H1 (cell line): ENCODE measurements around the gene KHDRBS1. TPM values are rescaled to one million over a fixed set of nuclear protein-coding genes. Genes with fewer than 3 reads are reported as not detected.

Experiments
- CTCF ChIA-PET: fragments of 300-600 bp; sonication (Branson Sonifier 250); formaldehyde crosslinking; loops from one replicate; lab custom pipeline; 2021; ENCODE audit not compliant: partially characterized antibody; lab: Charles Lee
- POLR2A ChIA-PET: fragments of 300-600 bp; sonication (Branson Sonifier 250); formaldehyde crosslinking; loops from one replicate; lab custom pipeline; 2021; ENCODE audit warnings: inconsistent platforms; ENCODE audit not compliant: partially characterized antibody; lab: Charles Lee
- DNase-seq, 2 experiments: peaks; one replicate each; pipeline versions ENCODE4 v3.0.0 to v3.0.0-alpha.2; 2010 to 2022; ENCODE audit warnings: low spot score in 2 of 2, low read depth in 1 of 2, mixed read lengths in 1 of 2
- FAIRE-seq: peaks from 2 replicates; lab custom pipeline; 2011; peaks lifted over from hg19 to GRCh38; lab: Jason Lieb, UNC
- H2AFZ ChIP-seq: 2 replicates; pipeline ENCODE4 v1.8.1; 2012; ENCODE audit warnings: low read length, inconsistent platforms
- H2AK5ac ChIP-seq: 2 replicates; pipeline ENCODE4 v1.6.1; 2013; ENCODE audit warnings: low read depth, low read length
- H2BK120ac ChIP-seq: replicated peaks from 2 replicates; pipeline ENCODE3; 2013; ENCODE audit warnings: low read depth, low read length, inconsistent platforms
- H2BK12ac ChIP-seq: 2 replicates; pipeline ENCODE4 v1.6.1; 2013; ENCODE audit warnings: low read depth, low read length
- H2BK15ac ChIP-seq: 2 replicates; pipeline ENCODE4 v1.6.1; 2013; ENCODE audit warnings: low read length
- H2BK20ac ChIP-seq: 2 replicates; pipeline ENCODE4 v1.6.1; 2013; ENCODE audit warnings: low read length
- H2BK5ac ChIP-seq: 2 replicates; pipeline ENCODE4 v1.6.1; 2013; ENCODE audit warnings: low read depth, low read length
- H3K14ac ChIP-seq: 2 replicates; pipeline ENCODE4 v1.6.1; 2013; ENCODE audit warnings: inconsistent platforms; ENCODE audit not compliant: insufficient read length
- H3K18ac ChIP-seq: 2 replicates; pipeline ENCODE4 v1.6.1; 2013; ENCODE audit warnings: low read length; ENCODE audit errors: extremely low read depth
- H3K23ac ChIP-seq: 2 replicates; pipeline ENCODE4 v1.6.1; 2013; ENCODE audit warnings: inconsistent platforms; ENCODE audit not compliant: insufficient read length
- H3K23me2 ChIP-seq: 2 replicates; pipeline ENCODE4 v1.6.1; 2013; ENCODE audit warnings: low read depth, low read length
- H3K27ac ChIP-seq: 2 replicates; pipeline ENCODE4 v1.6.1; 2011; ENCODE audit warnings: low read depth, low read length, inconsistent platforms
- H3K27me3 ChIP-seq, 4 experiments: replicated peaks in 1 of 4; 1 replicate in 1 of 4; 2 replicates in 3 of 4; pipeline versions ENCODE4 v1.6.1 to v1.8.1; 2011 to 2013; ENCODE audit warnings: low read length in 3 of 4, mild to moderate bottlenecking in 3 of 4, inconsistent platforms in 2 of 4, mixed read lengths in 2 of 4, moderate library complexity in 1 of 4; ENCODE audit not compliant: control insufficient read depth in 3 of 4, insufficient read depth in 3 of 4; ENCODE audit errors: extremely low read depth in 1 of 4
- H3K36me3 ChIP-seq, 4 experiments: 2 replicates each; pipeline versions ENCODE4 v1.6.1 to v1.8.1; 2011 to 2013; ENCODE audit warnings: mild to moderate bottlenecking in 4 of 4, low read length in 3 of 4, moderate library complexity in 2 of 4, control low read depth in 1 of 4, inconsistent platforms in 1 of 4; ENCODE audit not compliant: insufficient read depth in 4 of 4, control insufficient read depth in 2 of 4
- H3K4ac ChIP-seq: replicated peaks from 2 replicates; pipeline ENCODE3; 2013; ENCODE audit warnings: low read length, low read depth, mixed read lengths, inconsistent platforms; ENCODE audit not compliant: insufficient read length
- H3K4me1 ChIP-seq, 4 experiments: replicated peaks in 1 of 4; 1 replicate in 1 of 4; 2 replicates in 3 of 4; pipeline versions ENCODE4 v1.6.1 to v1.8.1; 2011 to 2013; ENCODE audit warnings: low read length in 3 of 4, inconsistent platforms in 2 of 4, mixed read lengths in 1 of 4; ENCODE audit not compliant: insufficient read depth in 4 of 4, control insufficient read depth in 3 of 4
- H3K4me2 ChIP-seq, 2 experiments: 2 replicates each; pipeline versions ENCODE4 v1.6.1 to v1.8.1; 2011 to 2013; ENCODE audit warnings: low read depth in 2 of 2, low read length in 2 of 2, control low read depth in 1 of 2, inconsistent platforms in 1 of 2, mild to moderate bottlenecking in 1 of 2; ENCODE audit not compliant: insufficient read depth in 1 of 2
- H3K4me3 ChIP-seq, 4 experiments: fragments of 200-600, 300-600 bp in 1 of 4; sonication (generic), shearing (Covaris generic), sonication (Bioruptor Twin) in 1 of 4; 2 replicates each; pipeline versions ENCODE4 v1.5.1 to v1.8.1; 2011 to 2016; ENCODE audit warnings: low read length in 4 of 4, low read depth in 3 of 4, control low read depth in 2 of 4, inconsistent platforms in 2 of 4, mild to moderate bottlenecking in 2 of 4, mixed read lengths in 1 of 4, moderate library complexity in 1 of 4; ENCODE audit not compliant: insufficient read depth in 2 of 4; ENCODE audit errors: extremely low read depth in 1 of 4
- H3K56ac ChIP-seq: replicated peaks from 2 replicates; pipeline ENCODE3; 2013; ENCODE audit warnings: low read depth, mild to moderate bottlenecking, mixed read lengths, low read length, inconsistent platforms; ENCODE audit not compliant: insufficient read length
- H3K79me1 ChIP-seq: 2 replicates; pipeline ENCODE4 v1.6.1; 2013; ENCODE audit warnings: low read depth, low read length, control low read depth
- H3K79me2 ChIP-seq, 2 experiments: 2 replicates each; pipeline versions ENCODE4 v1.6.1 to v1.8.1; 2012 to 2013; ENCODE audit warnings: low read length in 2 of 2, mild to moderate bottlenecking in 2 of 2, inconsistent platforms in 1 of 2; ENCODE audit not compliant: insufficient read depth in 2 of 2, control insufficient read depth in 1 of 2
- H3K9ac ChIP-seq, 4 experiments: replicated peaks in 1 of 4; 1 replicate in 1 of 4; 2 replicates in 3 of 4; pipeline versions ENCODE4 v1.6.1 to v1.8.1; 2011 to 2013; ENCODE audit warnings: low read depth in 3 of 4, low read length in 3 of 4, control low read depth in 2 of 4, mild to moderate bottlenecking in 2 of 4, moderate library complexity in 2 of 4, inconsistent platforms in 1 of 4; ENCODE audit errors: extremely low read depth in 1 of 4
- H3K9me3 ChIP-seq, 2 experiments: 2 replicates each; pipeline versions ENCODE4 v1.6.1 to v1.8.1; 2012 to 2013; ENCODE audit warnings: mild to moderate bottlenecking in 2 of 2, moderate library complexity in 2 of 2, control low read depth in 1 of 2, inconsistent platforms in 1 of 2, low read depth in 1 of 2, low read length in 1 of 2, mixed read lengths in 1 of 2; ENCODE audit not compliant: insufficient read depth in 2 of 2
- H4K20me1 ChIP-seq, 2 experiments: replicated peaks in 1 of 2; 2 replicates each; pipeline versions ENCODE3 to v1.8.1; 2011 to 2013; ENCODE audit warnings: inconsistent platforms in 2 of 2, low read length in 2 of 2, mild to moderate bottlenecking in 1 of 2; ENCODE audit not compliant: insufficient read depth in 2 of 2, control insufficient read depth in 1 of 2
- H4K5ac ChIP-seq: 2 replicates; pipeline ENCODE4 v1.6.1; 2013; ENCODE audit warnings: low read length, low read depth, mixed read lengths, inconsistent platforms; ENCODE audit not compliant: insufficient read length
- H4K8ac ChIP-seq: 2 replicates; pipeline ENCODE4 v1.8.0; 2013; ENCODE audit warnings: mild to moderate bottlenecking, moderate library complexity, low read length, inconsistent platforms; ENCODE audit not compliant: insufficient read depth; ENCODE audit errors: extremely low read depth
- H4K91ac ChIP-seq: replicated peaks from 2 replicates; pipeline ENCODE3; 2013; ENCODE audit warnings: low read length, mixed read lengths, inconsistent platforms; ENCODE audit not compliant: insufficient read length
- NANOG ChIP-seq: IDR thresholded peaks from 2 replicates; pipeline ENCODE4 v1.6.1; 2011; ENCODE audit warnings: low read length, low read depth, mild to moderate bottlenecking, inconsistent platforms; ENCODE audit not compliant: insufficient read depth, poor library complexity, severe bottlenecking
- RBBP5 ChIP-seq: IDR thresholded peaks from 2 replicates; pipeline ENCODE4 v1.7.1; 2012; ENCODE audit warnings: low read depth, mild to moderate bottlenecking, inconsistent platforms, low read length, moderate library complexity, borderline replicate concordance
- SP4 ChIP-seq: IDR thresholded peaks from 2 replicates; pipeline ENCODE4 v1.6.1; 2012; ENCODE audit warnings: low read length, inconsistent platforms
- TAF1 ChIP-seq: IDR thresholded peaks from 2 replicates; pipeline ENCODE4 v1.6.1; 2011; ENCODE audit warnings: mild to moderate bottlenecking, low read depth, low read length
- TAF7 ChIP-seq: optimal IDR thresholded peaks from 2 replicates; pipeline ENCODE3; 2011; ENCODE audit warnings: low read depth, mild to moderate bottlenecking, inconsistent platforms, low read length, moderate library complexity, borderline replicate concordance
- TEAD4 ChIP-seq: IDR thresholded peaks from 2 replicates; pipeline ENCODE4 v1.6.1; 2012; ENCODE audit warnings: low read depth, low read length, inconsistent platforms, mixed read lengths
- WGBS, 2 experiments: shearing (Covaris generic) in 1 of 2; methylation state at CpG; one replicate each; pipeline versions ENCODE4 v1.1.6 to v1.1.7; 2013 to 2015; ENCODE audit warnings: low lambda C conversion rate in 2 of 2, mixed read lengths in 2 of 2, inconsistent platforms in 1 of 2, low coverage in 1 of 2, missing lambda C conversion rate in 1 of 2; ENCODE audit not compliant: insufficient replicate concordance in 2 of 2, insufficient coverage in 1 of 2, insufficient read length in 1 of 2; ENCODE audit errors: extremely low coverage in 1 of 2, missing lambda C conversion rate in 1 of 2; 5-methylcytosine and 5-hydroxymethylcytosine counted together
- polyA plus RNA-seq, 7 experiments: library from polyadenylated mRNA; depleted of rRNA in 3 of 7; stranded (reverse) in 5 of 7; unstranded in 2 of 7; fragments of >200 nt in 5 of 7; fragments of 200-250 nt in 2 of 7; gene quantifications; 1 replicate in 5 of 7; 2 replicates in 1 of 7; 4 replicates in 1 of 7; pipeline versions ENCODE4 v1.2.1 to v1.2.3, GENCODE V29; 2011 to 2013; ENCODE audit warnings: missing spikeins in 2 of 7, mixed read lengths in 2 of 7
- total RNA-seq: library from RNA; stranded (reverse); fragmentation: NEBNext Ultra II Directional; extraction: Animal tissue kit (Norgen Biotek cat#: 25700); gene quantifications from 2 replicates; pipeline ENCODE4 v1.2.1, GENCODE V29; 2021

The KHDRBS1 gene
- total and polyA plus RNA-seq, 2 of the 8 experiments (the other 6 are each of a cell fraction or from before 2014, with no cell fraction given), result 53.8 to 284 TPM

DNA sequence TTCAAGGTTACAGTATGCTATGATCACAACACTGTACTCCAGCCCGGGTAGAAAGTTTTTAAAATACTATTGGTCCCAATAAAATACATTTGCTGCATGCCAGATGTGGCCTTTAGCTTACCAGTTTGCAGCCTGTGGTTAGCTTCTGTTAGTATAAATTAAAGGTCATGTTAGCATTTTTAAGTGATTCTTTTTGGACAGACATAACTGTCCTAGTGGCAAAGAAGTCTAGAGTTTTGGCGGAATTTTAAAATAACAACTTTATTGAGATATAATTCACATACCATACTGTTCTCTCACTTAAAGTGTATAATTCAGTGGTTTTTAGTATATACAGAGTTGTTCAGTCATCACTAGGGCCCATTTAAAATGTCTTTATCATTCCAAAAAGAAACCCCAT lies 34.8 kb downstream of the KHDRBS1 start:
- Histone ChIP-seq H3K79me2 (no peaks in the 10 kb centered on the region), H4K20me1 (peaks cover 0 to 6% of the 10 kb centered on the region in 2 experiments), H3K9ac (no peak overlapping the region), H3K4me1 (no peaks in the 10 kb centered on the region), H3K79me1 (no peaks in the 10 kb centered on the region), H4K5ac (no peak overlapping the region), H2BK20ac (no peak overlapping the region), H3K9me3 (no peaks in the 10 kb centered on the region), H3K23me2 (no peaks in the 10 kb centered on the region), H3K56ac (no peak overlapping the region), H2BK120ac (no peak overlapping the region), H2BK5ac (no peak overlapping the region), H3K23ac (no peak overlapping the region), H4K91ac (no peak overlapping the region), H3K4me2 (no peak overlapping the region), H3K36me3 (peaks cover 29 to 64% (median 59%) of the 10 kb centered on the region in 4 experiments), H2BK12ac (no peak overlapping the region), H3K14ac (no peak overlapping the region), H2AFZ (no peak overlapping the region), H3K18ac (no peak overlapping the region), H2AK5ac (no peak overlapping the region), H3K4me3 (no peak overlapping the region), H3K27ac (no peak overlapping the region), H4K8ac (no peak overlapping the region), H2BK15ac (no peak overlapping the region), H3K27me3 (no peaks in the 10 kb centered on the region), H3K4ac (no peak overlapping the region)
- 91% methylated on average over 2 of the region's 2 CpGs; no CpG with 5 or more reads in 1 of the 2 experiments for WGBS, 2 experiments
- POLR2A ChIA-PET, result interaction anchor here (0.7 to 3.1 kb wide), 5 partner anchors 8 to 43 kb away, joined by 3 to 15 read pairs (median 3); no protein-coding TSS in a partner anchor
- DNase-seq, result no peak
- CTCF ChIA-PET, result no interaction called here
- no peak for FAIRE-seq
- TF ChIP-seq SP4 (no peak), RBBP5 (no peak), TEAD4 (no peak), TAF1 (no peak), TAF7 (no peak), NANOG (no peak)
